ENCODE results near the gene ZNF212. TPM values are rescaled to one million over a fixed set of nuclear protein-coding genes. Genes with fewer than 3 reads are reported as not detected.

The ZNF212 gene
- total RNA-seq, 1 donor = 11.0 TPM

- DNase-seq (ENCODE audit: low read depth in 2 of 3, low spot score in 2 of 3) = no peak
These were observed 64.6 kb downstream of the ZNF212 start for GRCh38 chr7:149304006-149304405.

Small RNA genes lying within 50 kb of the gene (small RNA-seq; reads per million reads assigned to genes)
- gene AC004890.1 = 0.20 reads per million

Other genes with a start within 250 kb of the ZNF212 start
- 47.4 TPM for gene PDIA4, start 211.1 kb upstream of the ZNF212 start, total RNA-seq
- gene ZNF786, start 148.9 kb upstream of the ZNF212 start, total RNA-seq = 13.2 TPM
- gene ZNF425, start 113.3 kb upstream of the ZNF212 start, total RNA-seq = 3.0 TPM
- gene ZNF398, start 92.2 kb upstream of the ZNF212 start, total RNA-seq = 12.9 TPM
- 31.5 TPM for gene ZNF282, start 44.1 kb upstream of the ZNF212 start, total RNA-seq
- 19.9 TPM for gene ZNF783, start 22.5 kb downstream of the ZNF212 start, total RNA-seq
- gene ZNF777, start 221.4 kb downstream of the ZNF212 start, total RNA-seq = 15.1 TPM

Measured in hematopoietic multipotent progenitor cell (in vitro differentiated cells).